ENCODE data around the gene HIVEP3. TPM values are rescaled to one million over a fixed set of nuclear protein-coding genes. Genes with fewer than 3 reads are reported as not detected.

Gene HIVEP3
- total RNA-seq, 1 donor from 2014 or later: 11.6 TPM

DNA sequence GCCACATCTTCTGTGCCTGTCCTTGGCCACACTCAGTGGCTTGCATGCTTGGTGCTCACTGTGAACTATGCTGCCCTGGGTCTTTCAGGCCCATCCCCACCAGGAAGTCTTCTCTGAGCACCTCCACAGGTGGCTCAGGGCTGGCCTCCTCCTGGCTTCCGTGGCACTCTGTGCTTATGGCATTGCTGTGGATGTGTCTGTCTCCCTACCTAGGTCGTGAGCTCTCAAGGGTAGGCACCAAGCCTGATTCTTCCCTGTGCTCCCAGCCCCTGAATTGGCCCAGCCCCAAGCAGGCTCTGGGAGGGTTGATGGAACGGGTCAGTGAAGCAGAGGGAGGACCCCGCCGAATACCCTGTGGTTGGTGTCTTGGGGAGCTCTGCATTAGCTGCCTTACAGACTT is 236.6 kb downstream of the HIVEP3 start:
- Histone ChIP-seq H3K4me1 (peaks cover 33% of the 10 kb centered on the region), H3K9me3 (no peaks in the 10 kb centered on the region), H3K4me3 (no peak overlapping the region), H3K36me3 (no peaks in the 10 kb centered on the region), H3K27me3 (ENCODE audit: low read depth) (no peaks in the 10 kb centered on the region), H3K27ac (no peak overlapping the region)
- TF ChIP-seq, protein P1, sequence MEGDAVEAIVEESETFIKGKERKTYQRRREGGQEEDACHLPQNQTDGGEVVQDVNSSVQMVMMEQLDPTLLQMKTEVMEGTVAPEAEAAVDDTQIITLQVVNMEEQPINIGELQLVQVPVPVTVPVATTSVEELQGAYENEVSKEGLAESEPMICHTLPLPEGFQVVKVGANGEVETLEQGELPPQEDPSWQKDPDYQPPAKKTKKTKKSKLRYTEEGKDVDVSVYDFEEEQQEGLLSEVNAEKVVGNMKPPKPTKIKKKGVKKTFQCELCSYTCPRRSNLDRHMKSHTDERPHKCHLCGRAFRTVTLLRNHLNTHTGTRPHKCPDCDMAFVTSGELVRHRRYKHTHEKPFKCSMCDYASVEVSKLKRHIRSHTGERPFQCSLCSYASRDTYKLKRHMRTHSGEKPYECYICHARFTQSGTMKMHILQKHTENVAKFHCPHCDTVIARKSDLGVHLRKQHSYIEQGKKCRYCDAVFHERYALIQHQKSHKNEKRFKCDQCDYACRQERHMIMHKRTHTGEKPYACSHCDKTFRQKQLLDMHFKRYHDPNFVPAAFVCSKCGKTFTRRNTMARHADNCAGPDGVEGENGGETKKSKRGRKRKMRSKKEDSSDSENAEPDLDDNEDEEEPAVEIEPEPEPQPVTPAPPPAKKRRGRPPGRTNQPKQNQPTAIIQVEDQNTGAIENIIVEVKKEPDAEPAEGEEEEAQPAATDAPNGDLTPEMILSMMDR (IDR thresholded peaks at IDR 0.05): no peak
- ATAC-seq: no peak
- intact Hi-C loops (cut with DNase I): no loop called here
- DNase-seq: no peak

DNA sequence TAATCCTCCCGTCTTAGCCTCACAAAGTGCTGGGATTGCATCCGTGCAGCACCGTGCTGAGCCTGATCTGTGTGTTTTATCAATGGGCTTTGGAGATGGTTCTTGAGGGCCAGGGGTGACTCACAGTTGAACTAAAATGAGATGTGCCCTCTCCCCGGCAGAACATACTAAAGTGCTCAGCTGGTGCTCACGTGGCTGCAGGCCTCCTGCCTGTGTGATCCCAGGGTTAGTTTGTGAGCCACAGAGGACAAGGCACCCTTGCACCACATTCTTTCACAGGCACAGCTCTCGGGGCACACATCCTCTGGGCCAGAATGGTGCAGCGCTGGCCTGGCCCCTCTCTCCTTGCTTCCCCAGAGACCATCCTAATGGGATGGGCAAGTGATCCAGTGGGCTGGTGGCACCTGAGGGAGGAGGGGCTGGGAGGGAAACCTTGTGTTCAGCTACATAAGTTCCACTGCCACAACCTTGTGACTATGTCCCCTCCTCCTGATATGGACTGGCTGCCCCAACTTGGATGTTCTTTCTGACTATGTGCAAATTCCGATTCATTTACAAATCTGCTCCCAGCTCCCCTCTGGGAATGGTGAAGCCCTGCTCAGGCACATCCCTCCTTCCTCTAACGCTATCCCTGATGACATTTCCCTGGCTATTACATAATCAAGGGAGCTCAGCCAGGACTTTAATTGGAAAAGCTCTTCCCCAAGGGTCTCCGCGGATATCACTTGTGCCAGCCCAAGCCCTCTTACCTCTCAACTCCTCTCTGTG is 237.2 kb downstream of the HIVEP3 start:
- ATAC-seq: no peak

DNA sequence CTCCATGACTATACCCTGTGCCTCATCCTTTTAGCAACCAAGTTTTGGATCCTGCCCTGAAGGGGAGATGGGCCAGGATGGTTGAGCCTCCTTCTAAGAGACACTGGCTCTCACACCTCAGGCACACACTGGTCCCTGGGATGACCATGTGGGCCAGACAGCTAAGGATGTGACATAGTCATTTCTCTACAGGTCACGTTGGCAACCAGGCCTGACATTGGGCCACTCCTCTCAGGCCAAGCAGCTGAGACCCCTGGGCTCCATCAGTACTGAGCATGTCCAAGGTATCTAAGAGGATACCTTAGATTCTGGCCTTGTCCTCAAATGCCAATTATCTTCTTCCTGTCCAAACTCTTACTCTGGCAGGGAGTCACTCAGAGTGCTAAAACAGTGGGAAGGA is 238.7 kb downstream of the HIVEP3 start:
- Histone ChIP-seq H3K4me3 (no peak overlapping the region), H3K36me3 (no peaks in the 10 kb centered on the region), H3K9me3 (no peaks in the 10 kb centered on the region), H3K27ac (no peak overlapping the region), H3K27me3 (ENCODE audit: low read depth) (no peaks in the 10 kb centered on the region), H3K4me1 (peaks cover 31% of the 10 kb centered on the region)
- TF ChIP-seq, protein P1 (IDR thresholded peaks at IDR 0.05): no peak
- DNase-seq (no peak), ATAC-seq (no peak)
- intact Hi-C loops (cut with DNase I): no loop called here

More for the DNA sequence above, 237.2 kb downstream of the HIVEP3 start:
- Histone ChIP-seq H3K4me3 (no peak overlapping the region), H3K4me1 (peaks cover 33% of the 10 kb centered on the region), H3K9me3 (no peaks in the 10 kb centered on the region), H3K27me3 (ENCODE audit: low read depth) (no peaks in the 10 kb centered on the region), H3K27ac (no peak overlapping the region), H3K36me3 (no peaks in the 10 kb centered on the region)
- TF ChIP-seq, protein P1 (IDR thresholded peaks at IDR 0.05): no peak
- intact Hi-C loops (cut with DNase I): no loop called here
- no peak for DNase-seq

DNA sequence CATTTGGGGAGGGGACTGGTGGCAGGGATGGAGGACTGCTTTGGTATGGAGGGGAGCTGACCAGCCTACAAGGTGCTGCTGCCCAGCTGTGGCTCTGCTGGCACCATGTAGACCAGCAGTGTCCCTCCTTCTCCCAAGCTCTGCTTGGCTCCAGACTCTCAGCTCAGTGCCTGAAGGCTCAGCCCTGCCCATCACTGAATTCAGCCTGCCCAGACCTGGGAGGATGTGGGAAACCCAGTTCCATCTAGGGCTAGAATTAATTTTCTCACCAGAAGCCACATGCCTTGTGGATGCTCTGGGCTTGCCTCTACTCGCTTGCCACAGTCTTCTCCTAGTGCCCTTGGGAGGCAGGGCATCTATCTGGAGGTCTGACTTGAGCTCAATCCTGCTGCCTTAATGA is 239.2 kb downstream of the HIVEP3 start:
- ATAC-seq (no peak), DNase-seq (no peak)
- H3K27me3 ChIP-seq (ENCODE audit: low read depth): no peaks in the 10 kb centered on the region
- TF ChIP-seq, protein P1 (IDR thresholded peaks at IDR 0.05): no peak
- H3K36me3 ChIP-seq: no peaks in the 10 kb centered on the region
- no peak overlapping the region for H3K4me3 ChIP-seq
- intact Hi-C loops (cut with DNase I): no loop called here
- no peaks in the 10 kb centered on the region for H3K9me3 ChIP-seq
- peaks cover 26% of the 10 kb centered on the region for H3K4me1 ChIP-seq
- H3K27ac ChIP-seq: no peak overlapping the region

DNA sequence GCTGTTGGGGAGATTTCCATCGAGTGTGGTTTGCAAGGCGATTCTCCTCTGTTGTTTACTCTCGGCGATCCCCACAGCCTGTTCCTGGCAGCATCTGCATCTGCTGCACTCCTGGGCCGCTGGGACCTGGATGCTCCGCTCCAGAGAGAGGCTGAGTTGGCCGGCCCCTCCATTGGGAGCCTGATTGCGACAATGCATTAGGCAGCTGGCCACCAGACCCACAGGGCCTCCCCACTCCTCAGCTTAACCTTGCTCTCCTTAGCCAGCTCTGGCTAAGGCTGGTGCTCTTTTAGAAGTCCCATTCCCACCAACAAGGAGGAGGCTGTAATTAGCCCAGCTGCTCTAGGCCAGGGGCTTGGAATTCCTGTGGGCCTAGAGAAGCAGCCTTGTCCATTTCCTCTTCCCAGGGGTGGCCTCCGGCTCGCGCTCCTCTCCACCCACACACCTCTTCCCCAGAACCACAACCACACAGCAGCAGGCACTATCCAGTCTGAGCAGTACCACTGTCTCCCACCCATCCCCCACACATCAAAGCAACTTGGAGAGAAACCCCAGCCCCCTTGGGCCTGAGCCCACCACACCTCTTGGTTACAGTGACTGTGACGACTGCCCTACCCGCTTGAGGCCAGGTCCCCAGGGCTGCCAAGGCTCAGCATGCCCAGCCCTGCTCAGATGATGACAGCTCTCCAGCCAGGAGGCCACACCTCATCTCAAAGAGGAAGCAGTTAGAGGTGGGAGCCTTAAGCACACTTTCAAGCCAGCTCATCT is 240.4 kb downstream of the HIVEP3 start:
- intact Hi-C loops (cut with DNase I): no loop called here
- no peak overlapping the region for H3K27ac ChIP-seq
- TF ChIP-seq, protein P1 (IDR thresholded peaks at IDR 0.05): no peak
- DNase-seq (no peak), ATAC-seq (peak in 1 of 2 donors; percentile 22)
- H3K9me3 ChIP-seq: no peaks in the 10 kb centered on the region
- H3K4me3 ChIP-seq: no peak overlapping the region
- peaks cover 22% of the 10 kb centered on the region for H3K4me1 ChIP-seq
- no peaks in the 10 kb centered on the region for H3K36me3 ChIP-seq
- no peaks in the 10 kb centered on the region for H3K27me3 ChIP-seq (ENCODE audit: low read depth)
